Measurements from ENCODE around the gene GOLGA7B. TPM values are rescaled to one million over a fixed set of nuclear protein-coding genes. Genes with fewer than 3 reads are reported as not detected.

Gene GOLGA7B
- total RNA-seq, 4 donors from 2014 or later = 0.19 to 1.6 (median 0.57) TPM

GRCh38 chr10:97811958-97812357, 37.7 kb upstream of the GOLGA7B start:
- no peak for ATAC-seq (ENCODE audit: low FRiP score)
- no peak for DNase-seq (ENCODE audit: low spot score)
- no peak for TF ChIP-seq CTCF (IDR thresholded peaks at IDR 0.05)

- DNase-seq (ENCODE audit: low spot score) (no peak), ATAC-seq (ENCODE audit: low FRiP score) (no peak)
- TF ChIP-seq CTCF (IDR thresholded peaks at IDR 0.05) = no peak
Measured at GRCh38 chr10:97812696-97813095, 36.9 kb upstream of the GOLGA7B start.

GRCh38 chr10:97813311-97813710, 36.3 kb upstream of the GOLGA7B start:
- DNase-seq (ENCODE audit: low spot score) = no peak
- no peak for ATAC-seq (ENCODE audit: low FRiP score)
- no peak for TF ChIP-seq CTCF (IDR thresholded peaks at IDR 0.05)

- ATAC-seq (ENCODE audit: low FRiP score) (no peak), DNase-seq (ENCODE audit: low spot score) (no peak)
- TF ChIP-seq CTCF (IDR thresholded peaks at IDR 0.05) = no peak
Measured at GRCh38 chr10:97814996-97815395, 34.6 kb upstream of the GOLGA7B start.

- no peak for TF ChIP-seq CTCF (IDR thresholded peaks at IDR 0.05)
- ATAC-seq (ENCODE audit: low FRiP score) (no peak), DNase-seq (ENCODE audit: low spot score) (no peak)
Measured at GRCh38 chr10:97816609-97817008, 33.0 kb upstream of the GOLGA7B start.

GRCh38 chr10:97818572-97818971, 31.1 kb upstream of the GOLGA7B start:
- DNase-seq (ENCODE audit: low spot score) (no peak), ATAC-seq (ENCODE audit: low FRiP score) (no peak)
- TF ChIP-seq CTCF (IDR thresholded peaks at IDR 0.05) = no peak

GRCh38 chr10:97820096-97820704, 29.4 kb upstream of the GOLGA7B start:
- no peak for DNase-seq (ENCODE audit: low spot score)
- no peak for ATAC-seq (ENCODE audit: low FRiP score)
- TF ChIP-seq CTCF (IDR thresholded peaks at IDR 0.05) = no peak

Data from omental fat pad (tissue), 4 donors.